GM10266 (cell line): ENCODE results near the gene ATP5MC2.
"Not testable (repeated sequence)": the region's sequence is repeated elsewhere in the genome, so short reads cannot be mapped to it uniquely, and the experiment has no call there.

Experiments used
- DNase-seq: peaks from one replicate; pipeline ENCODE4 v3.0.0; 2012; ENCODE audit errors: extremely low spot score
- CTCF ChIP-seq: IDR thresholded peaks from 2 replicates; pipeline ENCODE4 v1.5.1; 2012; ENCODE audit warnings: mild to moderate bottlenecking, low read depth; ENCODE audit not compliant: control insufficient read depth, insufficient read depth; ENCODE audit errors: missing control alignments

Gene ATP5MC2

GRCh38 chr12:53675701-53676607 is at the start of gene ATP5MC2:
Gene ATP5MC2 (minus strand): TSS chr12:53676083. CDS start chr12:53672614, 3,469 bp downstream.
- TF ChIP-seq CTCF = peak; percentile 99
- DNase-seq = peak; percentile 96

- TF ChIP-seq CTCF = no peak
- DNase-seq = peak; percentile 57
Measured at GRCh38 chr12:53722450-53723041, 46.7 kb upstream of the ATP5MC2 start.

- no peak for DNase-seq
- no peak for TF ChIP-seq CTCF
Measured at GRCh38 chr12:53720946-53721345, 45.1 kb upstream of the ATP5MC2 start.

GRCh38 chr12:53719649-53720048 is 43.8 kb upstream of the ATP5MC2 start:
- TF ChIP-seq CTCF = no peak
- DNase-seq = no peak

- DNase-seq = not testable (repeated sequence)
Measured at GRCh38 chr12:53718567-53718966, 42.7 kb upstream of the ATP5MC2 start.

GRCh38 chr12:53717319-53717718 is 41.4 kb upstream of the ATP5MC2 start:
- no peak for TF ChIP-seq CTCF
- DNase-seq = no peak

- no peak for DNase-seq
- no peak for TF ChIP-seq CTCF
Measured at GRCh38 chr12:53714004-53714403, 38.1 kb upstream of the ATP5MC2 start.

GRCh38 chr12:53713516-53713915 is 37.6 kb upstream of the ATP5MC2 start:
- TF ChIP-seq CTCF = no peak
- DNase-seq = no peak
